ENCODE measurements around the gene MYH14. TPM values are rescaled to one million over a fixed set of nuclear protein-coding genes. Genes with fewer than 3 reads are reported as not detected.

Gene MYH14
- total and polyA plus RNA-seq, 2 of the 8 experiments (the other 6 are each of a cell fraction or from before 2014, with no cell fraction given) = 17.3 to 28.6 TPM

GRCh38 chr19:50333737-50334617 lies 130.6 kb downstream of the MYH14 start:
- H2BK120ac ChIP-seq (replicated peaks; ENCODE audit: low read depth, low read length) = peak overlapping the region; percentile 100
- ChIA-PET POLR2A (ENCODE audit: partially characterized antibody) (interaction anchor here (0.7 to 2.8 kb wide), 14 partner anchors 8 to 145 kb away, joined by 3 to 17 read pairs (median 6); partner anchors contain the start of gene POLD1), CTCF (ENCODE audit: partially characterized antibody) (interaction anchor here (0.6 to 1.6 kb wide), 7 partner anchors 17 to 182 kb away, joined by 3 to 5 read pairs (median 4); no protein-coding TSS in a partner anchor)
- H3K9me3 ChIP-seq (ENCODE audit: insufficient read depth in 2 of 2, low read depth in 1 of 2, low read length in 1 of 2) = no peaks in the 10 kb centered on the region
- H3K56ac ChIP-seq (replicated peaks; ENCODE audit: insufficient read length, low read depth, low read length) = peak overlapping the region; percentile 55
- no peak for FAIRE-seq
- WGBS, 2 experiments (ENCODE audit: extremely low coverage in 1 of 2, insufficient coverage in 1 of 2, insufficient read length in 1 of 2, insufficient replicate concordance in 2 of 2, low coverage in 1 of 2, low lambda C conversion rate in 2 of 2, missing lambda C conversion rate in 1 of 2) = 15% methylated on average over 54 of the region's 54 CpGs; no CpG with 5 or more reads in 1 of the 2 experiments
- peak overlapping the region; percentile 100 for H2AFZ ChIP-seq (ENCODE audit: low read length)
- H3K18ac ChIP-seq (ENCODE audit: extremely low read depth, low read length) = peak overlapping the region; percentile 95
- H3K79me2 ChIP-seq (ENCODE audit: control insufficient read depth in 1 of 2, insufficient read depth in 2 of 2, low read length in 2 of 2) = peaks cover 3 to 6% of the 10 kb centered on the region in 2 experiments; a peak in 2 of 4 replicates
- no peaks in the 10 kb centered on the region; a peak in 1 of 7 replicates for H3K27me3 ChIP-seq (replicated peaks in 1 of 4; ENCODE audit: control insufficient read depth in 3 of 4, extremely low read depth in 1 of 4, insufficient read depth in 3 of 4, low read length in 3 of 4)
- H3K23me2 ChIP-seq (ENCODE audit: low read depth, low read length) = peaks cover 30% of the 10 kb centered on the region
- H3K9ac ChIP-seq (replicated peaks in 1 of 4; ENCODE audit: extremely low read depth in 1 of 4, low read depth in 3 of 4, low read length in 3 of 4) = peak overlapping the region in 3 of 4 experiments; percentile 61 to 85 (median 78); a peak in 6 of 7 replicates
- no peaks in the 10 kb centered on the region; the same call in 1 of the 2 replicates for H3K79me1 ChIP-seq (ENCODE audit: low read depth, low read length)
- H4K20me1 ChIP-seq (replicated peaks in 1 of 2; ENCODE audit: control insufficient read depth in 1 of 2, insufficient read depth in 2 of 2, low read length in 2 of 2) = peaks cover 0 to 1% of the 10 kb centered on the region in 2 experiments
- H4K8ac ChIP-seq (ENCODE audit: extremely low read depth, insufficient read depth, low read length) = peak overlapping the region; percentile 99
- H3K23ac ChIP-seq (ENCODE audit: insufficient read length) = no peak overlapping the region
- peak overlapping the region; percentile 93; the same call in 1 of the 2 replicates for H2BK15ac ChIP-seq (ENCODE audit: low read length)
- DNase-seq (ENCODE audit: low read depth in 1 of 2, low spot score in 2 of 2) = peak in 1 of 2 experiments; percentile 94
- H2BK5ac ChIP-seq (ENCODE audit: low read depth, low read length) = peak overlapping the region; percentile 97
- 0 out of 8 replicates have a peak, but pooled peaks cover 0 to 2% (median 0%) of the 10 kb centered on the region in 4 experiments for H3K36me3 ChIP-seq (ENCODE audit: control insufficient read depth in 2 of 4, insufficient read depth in 4 of 4, low read length in 3 of 4)
- peak overlapping the region; percentile 98 for H4K5ac ChIP-seq (ENCODE audit: insufficient read length, low read depth, low read length)
- H3K4me2 ChIP-seq (ENCODE audit: insufficient read depth in 1 of 2, low read depth in 2 of 2, low read length in 2 of 2) = peak overlapping the region; percentile 75 to 98
- H2BK12ac ChIP-seq (ENCODE audit: low read depth, low read length) = peak overlapping the region; percentile 97
- H3K4me3 ChIP-seq (ENCODE audit: extremely low read depth in 1 of 4, insufficient read depth in 2 of 4, low read depth in 3 of 4, low read length in 4 of 4) = peak overlapping the region; percentile 74 to 96 (median 86)
- peak overlapping the region; percentile 98 for H4K91ac ChIP-seq (replicated peaks; ENCODE audit: insufficient read length, low read length)
- H3K4ac ChIP-seq (replicated peaks; ENCODE audit: insufficient read length, low read depth, low read length) = peak overlapping the region; percentile 98
- peaks cover 2 to 18% (median 12%) of the 10 kb centered on the region in 4 experiments for H3K4me1 ChIP-seq (replicated peaks in 1 of 4; ENCODE audit: control insufficient read depth in 3 of 4, insufficient read depth in 4 of 4, low read length in 3 of 4)
- peak overlapping the region; percentile 73 for H3K14ac ChIP-seq (ENCODE audit: insufficient read length)
- no peak overlapping the region for H2AK5ac ChIP-seq (ENCODE audit: low read depth, low read length)
- H2BK20ac ChIP-seq (ENCODE audit: low read length) = peak overlapping the region; percentile 23; the same call in 1 of the 2 replicates
- H3K27ac ChIP-seq (ENCODE audit: low read depth, low read length) = peak overlapping the region; percentile 95
- no peak for TF ChIP-seq CTCF (IDR thresholded peaks at IDR 0.05; ENCODE audit: control extremely low read depth in 1 of 3, insufficient read depth in 1 of 3, low read depth in 1 of 3, low read length in 3 of 3)
- no peak for TF ChIP-seq HDAC2 (IDR thresholded peaks at IDR 0.05; ENCODE audit: borderline replicate concordance in 1 of 2, low read depth in 2 of 2, low read length in 2 of 2)
- no peak for TF ChIP-seq TEAD4 (IDR thresholded peaks at IDR 0.05; ENCODE audit: low read depth, low read length)
- TF ChIP-seq ATF2 (IDR thresholded peaks at IDR 0.05; ENCODE audit: low read length) = peak; percentile 67; the same call in 1 of the 2 replicates
- no peak for TF ChIP-seq YY1 (IDR thresholded peaks at IDR 0.05; ENCODE audit: low read depth, low read length)
